Islet precursor cell (in vitro differentiated cells): ENCODE data around the gene CLIP4.
"Not testable (repeated sequence)": the region's sequence is repeated elsewhere in the genome, so short reads cannot be mapped to it uniquely, and the experiment has no call there.

ENCODE experiments used
- DNase-seq: peaks from one replicate; pipeline ENCODE4 v3.0.0-alpha.2; 2018

Gene CLIP4

GRCh38 chr2:29114946-29115609 lies at the start of gene CLIP4:
CLIP4 (plus strand) TSS chr2:29115415; CDS start chr2:29121389, 5,974 bp downstream.
- DNase-seq: no peak

- peak; percentile 47 for DNase-seq
Observed at GRCh38 chr2:29066271-29066860, 48.8 kb upstream of the CLIP4 start.

GRCh38 chr2:29066997-29067605 lies 48.1 kb upstream of the CLIP4 start:
- DNase-seq: peak; percentile 30

GRCh38 chr2:29068513-29068912 lies 46.7 kb upstream of the CLIP4 start:
- DNase-seq: peak; percentile 49

- peak; percentile 46 for DNase-seq
Observed at GRCh38 chr2:29070526-29070925, 44.7 kb upstream of the CLIP4 start.

- peak; percentile 50 for DNase-seq
Observed at GRCh38 chr2:29071032-29071975, 43.9 kb upstream of the CLIP4 start.

- no peak for DNase-seq
Observed at GRCh38 chr2:29072251-29072650, 43.0 kb upstream of the CLIP4 start.

- DNase-seq: peak; percentile 43
Observed at GRCh38 chr2:29072971-29073725, 42.1 kb upstream of the CLIP4 start.

GRCh38 chr2:29073933-29074332 lies 41.3 kb upstream of the CLIP4 start:
- DNase-seq: peak; percentile 24

GRCh38 chr2:29074411-29074810 lies 40.8 kb upstream of the CLIP4 start, which contains the start of gene PCARE:
PCARE (minus strand) TSS chr2:29074523; CDS start chr2:29074261, 262 bp downstream.
- peak; percentile 24 for DNase-seq

- DNase-seq: peak; percentile 13
Observed at GRCh38 chr2:29075894-29076705, 39.1 kb upstream of the CLIP4 start.

GRCh38 chr2:29079887-29080286 lies 35.3 kb upstream of the CLIP4 start:
- peak; percentile 35 for DNase-seq

- DNase-seq: peak; percentile 47
Observed at GRCh38 chr2:29080886-29081743, 34.1 kb upstream of the CLIP4 start.

- DNase-seq: peak; percentile 22
Observed at GRCh38 chr2:29082804-29083495, 32.3 kb upstream of the CLIP4 start.

- DNase-seq: no peak
Observed at GRCh38 chr2:29084554-29084953, 30.7 kb upstream of the CLIP4 start.

- not testable (repeated sequence) for DNase-seq
Observed at GRCh38 chr2:29090311-29090710, 24.9 kb upstream of the CLIP4 start.

GRCh38 chr2:29096969-29097368 lies 18.2 kb upstream of the CLIP4 start:
- no peak for DNase-seq

- no peak for DNase-seq
Observed at GRCh38 chr2:29097569-29097968, 17.6 kb upstream of the CLIP4 start.

GRCh38 chr2:29100564-29100963 lies 14.7 kb upstream of the CLIP4 start:
- DNase-seq: no peak

- no peak for DNase-seq
Observed at GRCh38 chr2:29104688-29105087, 10.5 kb upstream of the CLIP4 start.
